ENCODE data around the gene BEND3. TPM values are rescaled to one million over a fixed set of nuclear protein-coding genes. Genes with fewer than 3 reads are reported as not detected.

Gene BEND3
- total RNA-seq, 2 experiments from 2014 or later, result 5.0 to 5.5 TPM

GRCh38 chr6:107061125-107062020, 53.9 kb downstream of the BEND3 start:
- POLR2A ChIA-PET, result interaction anchor here (0.5 kb wide), 1 partner anchor 19 kb away, joined by 3 read pairs; no protein-coding TSS in a partner anchor
- Mint-ChIP-seq H3K4me1 (peaks cover 42% of the 10 kb centered on the region), H3K27ac (peak overlapping the region; percentile 56), H3K27me3 (no peaks in the 10 kb centered on the region), H3K4me3 (peak overlapping the region; percentile 22), H3K9me3 (ENCODE audit: low read depth) (no peaks in the 10 kb centered on the region), H3K36me3 (ENCODE audit: low read depth) (peaks cover 2% of the 10 kb centered on the region)
- DNase-seq, result peak; percentile 24
- CTCF ChIA-PET, result interaction anchor here (0.9 to 2.1 kb wide), 2 partner anchors 29 to 52 kb away, joined by 3 to 11 read pairs; no protein-coding TSS in a partner anchor
- intact Hi-C loops (cut with DNase I, micrococcal nuclease), result loop anchor here in 1 of 2 experiments (5.0 kb wide), 2 partner anchors 34 to 51 kb away; partner anchors contain the start of gene MTRES1
- peak; percentile 57 for ATAC-seq

GRCh38 chr6:107060704-107061103, 54.6 kb downstream of the BEND3 start:
- H3K27ac Mint-ChIP-seq, result no peak overlapping the region
- ChIA-PET CTCF (interaction anchor here (0.6 to 2.1 kb wide), 3 partner anchors 18 to 53 kb away, joined by 3 to 11 read pairs (median 4); no protein-coding TSS in a partner anchor), POLR2A (no interaction called here)
- no peaks in the 10 kb centered on the region for H3K9me3 Mint-ChIP-seq (ENCODE audit: low read depth)
- no peak for ATAC-seq
- no peaks in the 10 kb centered on the region for H3K36me3 Mint-ChIP-seq (ENCODE audit: low read depth)
- intact Hi-C loops (cut with DNase I, micrococcal nuclease), result loop anchor here in 1 of 2 experiments (5.0 kb wide), 2 partner anchors 33 to 52 kb away; partner anchors contain the start of gene MTRES1
- DNase-seq, result no peak
- H3K27me3 Mint-ChIP-seq, result no peaks in the 10 kb centered on the region
- H3K4me1 Mint-ChIP-seq, result peaks cover 36% of the 10 kb centered on the region
- no peak overlapping the region for H3K4me3 Mint-ChIP-seq

GRCh38 chr6:107059606-107060005, 55.7 kb downstream of the BEND3 start:
- no peaks in the 10 kb centered on the region for H3K27me3 Mint-ChIP-seq
- POLR2A ChIA-PET, result no interaction called here

GRCh38 chr6:107057679-107058078, 57.6 kb downstream of the BEND3 start:
- Mint-ChIP-seq H3K27me3 (no peaks in the 10 kb centered on the region), H3K4me1 (peaks cover 18% of the 10 kb centered on the region), H3K27ac (no peak overlapping the region), H3K4me3 (no peak overlapping the region), H3K9me3 (ENCODE audit: low read depth) (no peaks in the 10 kb centered on the region), H3K36me3 (ENCODE audit: low read depth) (no peaks in the 10 kb centered on the region)
- DNase-seq (no peak), ATAC-seq (no peak)
- ChIA-PET POLR2A (no interaction called here), CTCF (no interaction called here)
- intact Hi-C loops (cut with DNase I, micrococcal nuclease), result no loop called here

More at GRCh38 chr6:107059606-107060005, 55.7 kb downstream of the BEND3 start:
- no peaks in the 10 kb centered on the region for H3K36me3 Mint-ChIP-seq (ENCODE audit: low read depth)
- DNase-seq, result no peak
- CTCF ChIA-PET, result interaction anchor here (0.9 kb wide), 1 partner anchor 12 kb away, joined by 3 read pairs; no protein-coding TSS in a partner anchor
- intact Hi-C loops (cut with DNase I, micrococcal nuclease), result loop anchor here in 1 of 2 experiments (5.0 kb wide), 2 partner anchors 32 to 53 kb away; partner anchors contain the start of gene MTRES1
- ATAC-seq, result no peak
- H3K4me1 Mint-ChIP-seq, result peaks cover 25% of the 10 kb centered on the region
- no peak overlapping the region for H3K4me3 Mint-ChIP-seq
- no peak overlapping the region for H3K27ac Mint-ChIP-seq
- no peaks in the 10 kb centered on the region for H3K9me3 Mint-ChIP-seq (ENCODE audit: low read depth)

GRCh38 chr6:107056796-107057195, 58.5 kb downstream of the BEND3 start:
- CTCF ChIA-PET, result no interaction called here

GRCh38 chr6:107047807-107048206, 67.5 kb downstream of the BEND3 start:
- CTCF ChIA-PET, result interaction anchor here (1.2 kb wide), 1 partner anchor 12 kb away, joined by 3 read pairs; no protein-coding TSS in a partner anchor
- Mint-ChIP-seq H3K9me3 (ENCODE audit: low read depth) (no peaks in the 10 kb centered on the region), H3K36me3 (ENCODE audit: low read depth) (peaks cover 13% of the 10 kb centered on the region), H3K4me3 (no peak overlapping the region), H3K4me1 (no peaks in the 10 kb centered on the region), H3K27me3 (no peaks in the 10 kb centered on the region), H3K27ac (no peak overlapping the region)
- POLR2A ChIA-PET, result no interaction called here
- DNase-seq (no peak), ATAC-seq (no peak)
- intact Hi-C loops (cut with DNase I, micrococcal nuclease), result no loop called here

More at GRCh38 chr6:107056796-107057195, 58.5 kb downstream of the BEND3 start:
- no peak for DNase-seq
- intact Hi-C loops (cut with DNase I, micrococcal nuclease), result no loop called here
- POLR2A ChIA-PET, result no interaction called here
- ATAC-seq, result no peak
- Mint-ChIP-seq H3K27me3 (no peaks in the 10 kb centered on the region), H3K36me3 (ENCODE audit: low read depth) (no peaks in the 10 kb centered on the region), H3K9me3 (ENCODE audit: low read depth) (no peaks in the 10 kb centered on the region), H3K4me3 (no peak overlapping the region), H3K27ac (no peak overlapping the region), H3K4me1 (peaks cover 11% of the 10 kb centered on the region)

- H3K27ac Mint-ChIP-seq, result no peak overlapping the region
- H3K9me3 Mint-ChIP-seq (ENCODE audit: low read depth), result no peaks in the 10 kb centered on the region
- ChIA-PET CTCF (interaction anchor here (0.6 to 0.8 kb wide), 2 partner anchors 18 to 66 kb away, joined by 3 read pairs; no protein-coding TSS in a partner anchor), POLR2A (no interaction called here)
- peaks cover 17% of the 10 kb centered on the region for H3K36me3 Mint-ChIP-seq (ENCODE audit: low read depth)
- no peaks in the 10 kb centered on the region for H3K27me3 Mint-ChIP-seq
- intact Hi-C loops (cut with DNase I, micrococcal nuclease), result no loop called here
- no peak overlapping the region for H3K4me3 Mint-ChIP-seq
- DNase-seq (no peak), ATAC-seq (no peak)
- H3K4me1 Mint-ChIP-seq, result peaks cover 4% of the 10 kb centered on the region
Observed at GRCh38 chr6:107045826-107046675, 69.3 kb downstream of the BEND3 start.

- Mint-ChIP-seq H3K4me3 (no peak overlapping the region), H3K4me1 (peaks cover 39% of the 10 kb centered on the region), H3K27me3 (no peaks in the 10 kb centered on the region), H3K36me3 (ENCODE audit: low read depth) (peaks cover 20% of the 10 kb centered on the region), H3K9me3 (ENCODE audit: low read depth) (no peaks in the 10 kb centered on the region), H3K27ac (peak overlapping the region; percentile 28)
- ChIA-PET CTCF (interaction anchor here (1.0 kb wide), 1 partner anchor 20 kb away, joined by 3 read pairs; no protein-coding TSS in a partner anchor), POLR2A (interaction anchor here (0.6 kb wide), 1 partner anchor 211 kb away, joined by 8 read pairs; no protein-coding TSS in a partner anchor)
- DNase-seq (no peak), ATAC-seq (peak; percentile 7)
- intact Hi-C loops (cut with DNase I, micrococcal nuclease), result no loop called here
Observed at GRCh38 chr6:107033126-107033525, 82.2 kb downstream of the BEND3 start.

GRCh38 chr6:107032051-107032450, 83.3 kb downstream of the BEND3 start:
- intact Hi-C loops (cut with DNase I, micrococcal nuclease), result no loop called here
- Mint-ChIP-seq H3K36me3 (ENCODE audit: low read depth) (peaks cover 20% of the 10 kb centered on the region), H3K9me3 (ENCODE audit: low read depth) (no peaks in the 10 kb centered on the region), H3K4me1 (peaks cover 39% of the 10 kb centered on the region), H3K27ac (peak overlapping the region; percentile 38), H3K4me3 (no peak overlapping the region), H3K27me3 (no peaks in the 10 kb centered on the region)
- ATAC-seq (no peak), DNase-seq (no peak)
- POLR2A ChIA-PET, result no interaction called here
- CTCF ChIA-PET, result interaction anchor here (0.6 to 1.4 kb wide), 3 partner anchors 29 to 235 kb away, joined by 3 read pairs; no protein-coding TSS in a partner anchor

- intact Hi-C loops (cut with DNase I, micrococcal nuclease), result no loop called here
- CTCF ChIA-PET, result interaction anchor here (0.5 to 1.0 kb wide), 2 partner anchors 9 to 349 kb away, joined by 3 to 4 read pairs; no protein-coding TSS in a partner anchor
- peak overlapping the region; percentile 77 for H3K27ac Mint-ChIP-seq
Observed at GRCh38 chr6:107030151-107030550, 85.2 kb downstream of the BEND3 start.

More at GRCh38 chr6:107030151-107030550, 85.2 kb downstream of the BEND3 start:
- no peaks in the 10 kb centered on the region for H3K9me3 Mint-ChIP-seq (ENCODE audit: low read depth)
- H3K27me3 Mint-ChIP-seq, result no peaks in the 10 kb centered on the region
- ATAC-seq (no peak), DNase-seq (no peak)
- peaks cover 16% of the 10 kb centered on the region for H3K36me3 Mint-ChIP-seq (ENCODE audit: low read depth)
- POLR2A ChIA-PET, result no interaction called here
- peaks cover 39% of the 10 kb centered on the region for H3K4me1 Mint-ChIP-seq
- peak overlapping the region; percentile 85 for H3K4me3 Mint-ChIP-seq

Measured in activated CD4-positive, alpha-beta T cell treated with anti-CD3 and anti-CD28 coated beads for 36 hours (primary cell).